Measurements from ENCODE around the gene CHMP1B. TPM values are rescaled to one million over a fixed set of nuclear protein-coding genes. Genes with fewer than 3 reads are reported as not detected.
"Not testable (repeated sequence)": the region's sequence is repeated elsewhere in the genome, so short reads cannot be mapped to it uniquely, and the experiment has no call there.

CHMP1B gene
- total RNA-seq, 1 experiment from 2014 or later: 56.5 TPM

DNA sequence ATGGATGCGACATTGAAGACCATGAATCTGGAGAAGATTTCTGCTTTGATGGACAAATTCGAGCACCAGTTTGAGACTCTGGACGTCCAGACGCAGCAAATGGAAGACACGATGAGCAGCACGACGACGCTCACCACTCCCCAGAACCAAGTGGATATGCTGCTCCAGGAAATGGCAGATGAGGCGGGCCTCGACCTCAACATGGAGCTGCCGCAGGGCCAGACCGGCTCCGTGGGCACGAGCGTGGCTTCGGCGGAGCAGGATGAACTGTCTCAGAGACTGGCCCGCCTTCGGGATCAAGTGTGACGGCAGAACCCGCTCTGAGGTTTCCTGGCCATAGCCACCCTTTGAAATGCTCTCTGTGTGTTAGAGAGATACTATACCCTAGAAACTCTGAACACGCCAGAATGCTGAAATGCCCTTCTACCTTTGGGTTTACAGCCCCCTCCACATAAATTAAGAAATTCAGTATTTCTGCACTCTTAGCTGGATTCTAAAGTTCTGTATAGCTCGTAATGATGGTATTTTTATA, 659 bp downstream of the CHMP1B start:
- H3K9me3 Mint-ChIP-seq (ENCODE audit: unreplicated experiment): no peaks in the 10 kb centered on the region
- H3K4me1 ChIP-seq: peaks cover 53% of the 10 kb centered on the region
- intact Hi-C loops (cut with micrococcal nuclease; ENCODE audit: unreplicated experiment): loop anchor here (2.0 to 5.0 kb wide), 3 partner anchors 35 to 129 kb away; partner anchors contain the start of gene IMPA2
- H3K36me3 Mint-ChIP-seq (ENCODE audit: insufficient read depth, unreplicated experiment): peaks cover 41% of the 10 kb centered on the region
- peak overlapping the region; percentile 91 for H3K4me3 ChIP-seq (ENCODE audit: low read depth, low read length)
- peak overlapping the region; percentile 93 for H3K27ac Mint-ChIP-seq (ENCODE audit: unreplicated experiment)
- no peaks in the 10 kb centered on the region for H3K36me3 ChIP-seq (ENCODE audit: control insufficient read depth, insufficient read depth, low read length)
- TF ChIP-seq, protein P1, sequence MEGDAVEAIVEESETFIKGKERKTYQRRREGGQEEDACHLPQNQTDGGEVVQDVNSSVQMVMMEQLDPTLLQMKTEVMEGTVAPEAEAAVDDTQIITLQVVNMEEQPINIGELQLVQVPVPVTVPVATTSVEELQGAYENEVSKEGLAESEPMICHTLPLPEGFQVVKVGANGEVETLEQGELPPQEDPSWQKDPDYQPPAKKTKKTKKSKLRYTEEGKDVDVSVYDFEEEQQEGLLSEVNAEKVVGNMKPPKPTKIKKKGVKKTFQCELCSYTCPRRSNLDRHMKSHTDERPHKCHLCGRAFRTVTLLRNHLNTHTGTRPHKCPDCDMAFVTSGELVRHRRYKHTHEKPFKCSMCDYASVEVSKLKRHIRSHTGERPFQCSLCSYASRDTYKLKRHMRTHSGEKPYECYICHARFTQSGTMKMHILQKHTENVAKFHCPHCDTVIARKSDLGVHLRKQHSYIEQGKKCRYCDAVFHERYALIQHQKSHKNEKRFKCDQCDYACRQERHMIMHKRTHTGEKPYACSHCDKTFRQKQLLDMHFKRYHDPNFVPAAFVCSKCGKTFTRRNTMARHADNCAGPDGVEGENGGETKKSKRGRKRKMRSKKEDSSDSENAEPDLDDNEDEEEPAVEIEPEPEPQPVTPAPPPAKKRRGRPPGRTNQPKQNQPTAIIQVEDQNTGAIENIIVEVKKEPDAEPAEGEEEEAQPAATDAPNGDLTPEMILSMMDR (IDR thresholded peaks at IDR 0.05; ENCODE audit: insufficient read depth in 1 of 2, low read depth in 1 of 2, low read length in 1 of 2, severe bottlenecking in 1 of 2, unreplicated experiment in 1 of 2): no peak
- peak overlapping the region; percentile 93 for H3K4me3 Mint-ChIP-seq (ENCODE audit: unreplicated experiment)
- H3K9me3 ChIP-seq: no peaks in the 10 kb centered on the region
- peak in 1 of 2 experiments; percentile 50 for DNase-seq
- CTCF ChIA-PET: interaction anchor here (0.9 kb wide), 1 partner anchor 23 kb away, joined by 3 read pairs; no protein-coding TSS in a partner anchor
- peaks cover 13% of the 10 kb centered on the region for H3K4me1 Mint-ChIP-seq (ENCODE audit: low read depth, unreplicated experiment)
- TSS peak; percentile 74 for BruUV-seq (replicated peaks)
- POLR2A ChIA-PET: interaction anchor here (0.9 to 4.9 kb wide), 2 partner anchors 12 to 42 kb away, joined by 3 to 70 read pairs; no protein-coding TSS in a partner anchor
- H3K27me3 Mint-ChIP-seq (ENCODE audit: insufficient read depth, unreplicated experiment): no peaks in the 10 kb centered on the region
- no peaks in the 10 kb centered on the region for H3K27me3 ChIP-seq (replicated peaks; ENCODE audit: control insufficient read depth, insufficient read depth, low read length)

DNA sequence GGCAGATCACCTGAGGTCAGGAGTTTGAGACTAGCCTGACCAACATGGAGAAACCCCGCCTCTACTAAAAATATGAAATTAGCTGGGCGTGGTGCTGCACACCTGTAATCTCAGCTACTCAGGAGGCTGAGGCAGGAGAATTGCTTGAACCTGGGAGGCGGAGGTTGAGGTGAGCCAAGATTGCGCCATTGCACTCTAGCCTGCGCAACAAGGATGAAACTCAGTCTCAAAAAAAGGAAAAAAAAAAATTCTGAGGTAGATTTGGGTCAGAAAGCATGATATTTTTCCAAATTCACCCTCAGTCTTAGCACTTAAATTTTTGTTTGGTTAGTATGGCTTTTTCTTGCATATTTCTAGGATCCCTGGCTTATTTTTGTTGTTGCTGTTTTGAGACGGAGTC, 3.3 kb downstream of the CHMP1B start:
- H3K27me3 Mint-ChIP-seq (ENCODE audit: insufficient read depth, unreplicated experiment); DNase-seq; H3K4me3 ChIP-seq (ENCODE audit: low read depth, low read length); H3K9me3 ChIP-seq; BruUV-seq (replicated peaks); H3K36me3 ChIP-seq (ENCODE audit: control insufficient read depth, insufficient read depth, low read length); H3K27ac Mint-ChIP-seq (ENCODE audit: unreplicated experiment); H3K27me3 ChIP-seq (replicated peaks; ENCODE audit: control insufficient read depth, insufficient read depth, low read length); H3K4me3 Mint-ChIP-seq (ENCODE audit: unreplicated experiment); H3K9me3 Mint-ChIP-seq (ENCODE audit: unreplicated experiment); CTCF ChIA-PET: not testable (repeated sequence)
- intact Hi-C loops (cut with micrococcal nuclease; ENCODE audit: unreplicated experiment): loop anchor here (5.0 kb wide), 1 partner anchor 33 kb away; no protein-coding TSS in a partner anchor
- POLR2A ChIA-PET: interaction anchor here (0.7 kb wide), 1 partner anchor 90 kb away, joined by 3 read pairs; no protein-coding TSS in a partner anchor
- Mint-ChIP-seq H3K4me1 (ENCODE audit: low read depth, unreplicated experiment) (peaks cover 32% of the 10 kb centered on the region), H3K36me3 (ENCODE audit: insufficient read depth, unreplicated experiment) (peaks cover 54% of the 10 kb centered on the region)
- peaks cover 60% of the 10 kb centered on the region for H3K4me1 ChIP-seq

DNA sequence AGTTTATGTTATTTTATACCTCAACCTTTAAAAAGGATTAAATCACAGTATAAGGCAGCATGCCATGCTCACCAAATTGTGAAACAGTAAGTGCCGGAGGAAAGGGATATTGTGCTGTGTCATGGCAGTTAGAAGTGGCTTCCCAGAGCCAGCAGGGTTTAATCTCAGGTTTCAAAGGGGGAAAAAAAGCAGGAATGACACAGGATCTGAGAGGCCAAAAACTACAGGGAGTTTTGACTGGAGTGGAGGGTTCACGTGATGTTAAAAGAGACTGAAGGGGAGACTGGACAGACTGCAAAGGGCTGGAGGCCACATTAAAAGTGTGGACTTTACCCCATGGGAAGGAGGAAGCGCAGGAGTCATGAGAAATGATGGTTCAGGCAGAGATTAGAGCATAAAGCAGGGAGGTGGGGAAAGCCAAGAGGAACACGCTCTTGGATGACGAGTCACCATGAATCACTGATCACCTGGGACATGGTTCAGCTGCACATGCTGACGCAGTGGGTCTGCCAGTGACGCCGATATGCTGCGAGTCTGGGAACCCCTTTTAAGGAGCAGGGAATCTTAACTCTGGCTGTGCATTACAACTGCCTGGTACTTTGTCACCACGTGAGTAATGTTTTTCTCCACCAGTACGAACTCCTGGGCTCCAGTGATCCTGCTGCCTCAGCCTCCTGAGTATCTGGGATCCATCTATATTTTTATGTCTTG, 6.1 kb downstream of the CHMP1B start:
- intact Hi-C loops (cut with micrococcal nuclease; ENCODE audit: unreplicated experiment): no loop called here
- no peaks in the 10 kb centered on the region for H3K27me3 ChIP-seq (replicated peaks; ENCODE audit: control insufficient read depth, insufficient read depth, low read length)
- H3K27ac Mint-ChIP-seq (ENCODE audit: unreplicated experiment): peak overlapping the region; percentile 97
- H3K4me3 ChIP-seq (ENCODE audit: low read depth, low read length): peak overlapping the region; percentile 10
- peaks cover 46% of the 10 kb centered on the region for H3K4me1 Mint-ChIP-seq (ENCODE audit: low read depth, unreplicated experiment)
- H3K4me1 ChIP-seq: peaks cover 85% of the 10 kb centered on the region
- H3K9me3 ChIP-seq: no peaks in the 10 kb centered on the region
- no TSS peak for BruUV-seq (replicated peaks)
- TF ChIP-seq, protein P1 (IDR thresholded peaks at IDR 0.05; ENCODE audit: insufficient read depth in 1 of 2, low read depth in 1 of 2, low read length in 1 of 2, severe bottlenecking in 1 of 2, unreplicated experiment in 1 of 2): no peak
- peaks cover 37% of the 10 kb centered on the region for H3K36me3 Mint-ChIP-seq (ENCODE audit: insufficient read depth, unreplicated experiment)
- DNase-seq: peak; percentile 90 to 95
- ChIA-PET CTCF (interaction anchor here (1.0 to 1.4 kb wide), 2 partner anchors 17 to 138 kb away, joined by 6 to 7 read pairs; no protein-coding TSS in a partner anchor), POLR2A (interaction anchor here (0.7 to 1.0 kb wide), 2 partner anchors 17 to 123 kb away, joined by 3 read pairs; no protein-coding TSS in a partner anchor)
- H3K27me3 Mint-ChIP-seq (ENCODE audit: insufficient read depth, unreplicated experiment): no peaks in the 10 kb centered on the region
- no peaks in the 10 kb centered on the region for H3K36me3 ChIP-seq (ENCODE audit: control insufficient read depth, insufficient read depth, low read length)
- no peaks in the 10 kb centered on the region for H3K9me3 Mint-ChIP-seq (ENCODE audit: unreplicated experiment)
- peak overlapping the region; percentile 70 for H3K4me3 Mint-ChIP-seq (ENCODE audit: unreplicated experiment)
